Aorta (tissue), 5 donors: Measurements from ENCODE around the gene APOB. TPM values are rescaled to one million over a fixed set of nuclear protein-coding genes. Genes with fewer than 3 reads are reported as not detected.

Experiments
- ATAC-seq: fragments of 200-7000 bp; cut with Tn5 transposase; one replicate; pipeline ENCODE4 v1.9.1; 2022; ENCODE audit warnings: moderate library complexity; ENCODE audit not compliant: low FRiP score
- DNase-seq, 2 donors: peaks; one replicate each; pipeline ENCODE4 v3.0.0-alpha.2; 2020
- H3K27ac ChIP-seq, 2 donors: one replicate each; pipeline ENCODE4 v1.5.1; 2013; ENCODE audit warnings: low read length in 2 of 2, mild to moderate bottlenecking in 2 of 2, moderate library complexity in 2 of 2, control low read depth in 1 of 2, inconsistent platforms in 1 of 2, low read depth in 1 of 2
- H3K27me3 ChIP-seq, 2 donors: one replicate each; pipeline ENCODE4 v1.6.1; 2013; ENCODE audit warnings: control low read depth in 1 of 2, low read length in 1 of 2, mild to moderate bottlenecking in 1 of 2, moderate library complexity in 1 of 2; ENCODE audit not compliant: insufficient read depth in 2 of 2, control insufficient read depth in 1 of 2
- H3K36me3 ChIP-seq, 2 donors: one replicate each; pipeline ENCODE4 v1.6.1; 2013; ENCODE audit warnings: control low read depth in 1 of 2, low read length in 1 of 2, mild to moderate bottlenecking in 1 of 2; ENCODE audit not compliant: insufficient read depth in 2 of 2, control insufficient read depth in 1 of 2
- H3K4me1 ChIP-seq, 2 donors: one replicate each; pipeline ENCODE4 v1.6.1; 2013; ENCODE audit warnings: low read length in 2 of 2, control low read depth in 1 of 2, mild to moderate bottlenecking in 1 of 2, moderate library complexity in 1 of 2; ENCODE audit not compliant: insufficient read depth in 2 of 2, control insufficient read depth in 1 of 2
- H3K4me3 ChIP-seq, 2 donors: one replicate each; pipeline ENCODE4 v1.5.1; 2013; ENCODE audit warnings: low read length in 2 of 2, control low read depth in 1 of 2, mild to moderate bottlenecking in 1 of 2
- H3K9me3 ChIP-seq: one replicate; pipeline ENCODE4 v1.6.1; 2013; ENCODE audit warnings: mild to moderate bottlenecking, low read length; ENCODE audit not compliant: control insufficient read depth
- WGBS, 2 donors: extraction: QIAGEN DNeasy Blood & Tissue Kit; methylation state at CpG; one replicate each; pipeline ENCODE4 v1.1.7; 2013; 5-methylcytosine and 5-hydroxymethylcytosine counted together
- intact Hi-C, 2 donors: fragments of 100-400 bp; cut with DNase I; formaldehyde crosslinking; loops; one replicate each; pipeline versions ENCODE4 v1.14.2 to v1.15.0; 2022
- polyA plus RNA-seq, 2 donors: library from polyadenylated mRNA; stranded (reverse); fragments of 200-250 nt; gene quantifications; one replicate each; pipeline ENCODE4 v1.2.3, GENCODE V29; 2013
- total RNA-seq, 2 donors: library from RNA; stranded (reverse); fragmentation: NEBNext Ultra II Directional; extraction: Animal tissue kit (Norgen Biotek cat#: 25700); gene quantifications; one replicate each; pipeline ENCODE4 v1.2.1, GENCODE V29; 2021
- donor health status: healthy with polysubstance abuse.
- donor health status: Bipolar disorder and iron deficiency.
- donor health status: DM: no; HTN: no; CAD: no.
- donor health status: DM: no; HTN: no; CAD: no.
- donor health status: DM: yes; HTN: yes; CAD: no.

Gene APOB
- total and polyA plus RNA-seq, 4 donors, result 0.38 to 8.8 (median 5.3) TPM

GRCh38 chr2:20959252-20959651, 84.6 kb downstream of the APOB start:
- Histone ChIP-seq H3K4me1 (peaks cover 0 to 3% of the 10 kb centered on the region in 2 donors), H3K27me3 (no peaks in the 10 kb centered on the region), H3K9me3 (no peaks in the 10 kb centered on the region), H3K4me3 (no peak overlapping the region), H3K36me3 (no peaks in the 10 kb centered on the region), H3K27ac (no peak overlapping the region)
- intact Hi-C loops, result no loop called here
- ATAC-seq, result no peak
- DNase-seq, result no peak
- 87 to 89% methylated on average over 4 of the region's 4 CpGs for WGBS, 2 donors

GRCh38 chr2:20957788-20958525, 85.9 kb downstream of the APOB start:
- no peak for DNase-seq
- 85 to 86% methylated on average over 21 of the region's 21 CpGs for WGBS, 2 donors

GRCh38 chr2:20955277-20956026, 88.4 kb downstream of the APOB start:
- no peaks in the 10 kb centered on the region for H3K27me3 ChIP-seq
- intact Hi-C loops, result no loop called here

More at GRCh38 chr2:20957788-20958525, 85.9 kb downstream of the APOB start:
- no peaks in the 10 kb centered on the region for H3K36me3 ChIP-seq
- peaks cover 0 to 3% of the 10 kb centered on the region in 2 donors for H3K4me1 ChIP-seq
- no peaks in the 10 kb centered on the region for H3K9me3 ChIP-seq
- no peak for ATAC-seq
- no peaks in the 10 kb centered on the region for H3K27me3 ChIP-seq
- intact Hi-C loops, result no loop called here
- no peak overlapping the region for H3K4me3 ChIP-seq
- H3K27ac ChIP-seq, result no peak overlapping the region

GRCh38 chr2:20953146-20953824, 90.6 kb downstream of the APOB start:
- no peak overlapping the region for H3K27ac ChIP-seq
- 79 to 83% methylated on average over 10 of the region's 10 CpGs for WGBS, 2 donors
- no peaks in the 10 kb centered on the region for H3K9me3 ChIP-seq
- no peaks in the 10 kb centered on the region for H3K27me3 ChIP-seq
- ATAC-seq (no peak), DNase-seq (no peak)
- H3K4me3 ChIP-seq, result no peak overlapping the region
- intact Hi-C loops, result no loop called here
- H3K4me1 ChIP-seq, result no peaks in the 10 kb centered on the region
- no peaks in the 10 kb centered on the region for H3K36me3 ChIP-seq

More at GRCh38 chr2:20955277-20956026, 88.4 kb downstream of the APOB start:
- ATAC-seq, result no peak
- H3K36me3 ChIP-seq, result no peaks in the 10 kb centered on the region
- no peaks in the 10 kb centered on the region for H3K9me3 ChIP-seq
- no peak overlapping the region for H3K4me3 ChIP-seq
- WGBS, 2 donors, result 84 to 85% methylated on average over 10 of the region's 10 CpGs
- no peak for DNase-seq
- H3K27ac ChIP-seq, result no peak overlapping the region
- no peaks in the 10 kb centered on the region for H3K4me1 ChIP-seq

Other genes with a start within 250 kb of the APOB start
- 10 to 100 TPM; 13.0 to 18.3 TPM for gene LDAH, start 221.0 kb downstream of the APOB start, total RNA-seq
- gene LDAH, start 221.0 kb downstream of the APOB start, polyA plus RNA-seq, result 1 to 10 TPM; 6.5 to 7.5 TPM
- under 1 TPM; 0.06 to 0.15 TPM for gene TDRD15, start 79.9 kb upstream of the APOB start, total RNA-seq
- not detected for gene TDRD15, start 79.9 kb upstream of the APOB start, polyA plus RNA-seq